D721Med (cell line): ENCODE measurements around the gene SAPCD1.

Experiments used
- DNase-seq: peaks from one replicate; pipeline ENCODE4 v3.0.0; 2011; ENCODE audit warnings: low spot score; ENCODE audit not compliant: insufficient read length
- FAIRE-seq: peaks from 2 replicates; lab custom pipeline; 2011; peaks lifted over from hg19 to GRCh38; lab: Jason Lieb, UNC
- TF ChIP-seq, protein P1 (sequence below): IDR thresholded peaks from 2 replicates; pipeline ENCODE4 v1.5.1; 2012; ENCODE audit warnings: mild to moderate bottlenecking, control low read depth; ENCODE audit not compliant: insufficient read depth; ENCODE audit errors: missing control alignments

SAPCD1 gene

DNA sequence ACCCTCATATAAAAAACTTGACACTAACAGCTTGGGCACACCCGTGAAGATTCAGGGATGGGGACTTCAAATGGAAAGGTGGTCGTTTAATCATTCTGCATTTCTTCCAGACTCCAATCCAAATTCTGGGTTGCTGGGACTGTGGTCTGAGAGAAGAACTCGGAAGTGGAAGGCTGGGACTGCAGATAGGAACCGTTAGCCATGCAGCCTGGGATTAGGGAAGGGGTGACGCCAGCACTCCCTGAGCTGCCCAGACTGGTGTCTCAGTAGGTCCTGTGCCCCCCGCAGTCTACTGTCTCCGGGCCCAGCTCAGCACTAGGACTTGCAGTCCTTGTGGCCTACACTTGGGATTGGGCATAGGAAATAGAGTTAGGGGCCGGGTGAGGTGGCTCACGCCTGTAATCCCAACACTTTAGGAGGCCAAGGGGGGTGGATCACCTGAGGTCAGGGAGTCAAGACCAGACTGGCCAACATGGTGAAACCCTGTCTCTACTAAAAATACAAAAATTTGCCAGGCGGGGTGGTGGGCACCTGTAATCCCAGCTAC is 25.6 kb upstream of the SAPCD1 start:
- DNase-seq (no peak), FAIRE-seq (no peak)
- TF ChIP-seq, protein P1, sequence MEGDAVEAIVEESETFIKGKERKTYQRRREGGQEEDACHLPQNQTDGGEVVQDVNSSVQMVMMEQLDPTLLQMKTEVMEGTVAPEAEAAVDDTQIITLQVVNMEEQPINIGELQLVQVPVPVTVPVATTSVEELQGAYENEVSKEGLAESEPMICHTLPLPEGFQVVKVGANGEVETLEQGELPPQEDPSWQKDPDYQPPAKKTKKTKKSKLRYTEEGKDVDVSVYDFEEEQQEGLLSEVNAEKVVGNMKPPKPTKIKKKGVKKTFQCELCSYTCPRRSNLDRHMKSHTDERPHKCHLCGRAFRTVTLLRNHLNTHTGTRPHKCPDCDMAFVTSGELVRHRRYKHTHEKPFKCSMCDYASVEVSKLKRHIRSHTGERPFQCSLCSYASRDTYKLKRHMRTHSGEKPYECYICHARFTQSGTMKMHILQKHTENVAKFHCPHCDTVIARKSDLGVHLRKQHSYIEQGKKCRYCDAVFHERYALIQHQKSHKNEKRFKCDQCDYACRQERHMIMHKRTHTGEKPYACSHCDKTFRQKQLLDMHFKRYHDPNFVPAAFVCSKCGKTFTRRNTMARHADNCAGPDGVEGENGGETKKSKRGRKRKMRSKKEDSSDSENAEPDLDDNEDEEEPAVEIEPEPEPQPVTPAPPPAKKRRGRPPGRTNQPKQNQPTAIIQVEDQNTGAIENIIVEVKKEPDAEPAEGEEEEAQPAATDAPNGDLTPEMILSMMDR = no peak

DNA sequence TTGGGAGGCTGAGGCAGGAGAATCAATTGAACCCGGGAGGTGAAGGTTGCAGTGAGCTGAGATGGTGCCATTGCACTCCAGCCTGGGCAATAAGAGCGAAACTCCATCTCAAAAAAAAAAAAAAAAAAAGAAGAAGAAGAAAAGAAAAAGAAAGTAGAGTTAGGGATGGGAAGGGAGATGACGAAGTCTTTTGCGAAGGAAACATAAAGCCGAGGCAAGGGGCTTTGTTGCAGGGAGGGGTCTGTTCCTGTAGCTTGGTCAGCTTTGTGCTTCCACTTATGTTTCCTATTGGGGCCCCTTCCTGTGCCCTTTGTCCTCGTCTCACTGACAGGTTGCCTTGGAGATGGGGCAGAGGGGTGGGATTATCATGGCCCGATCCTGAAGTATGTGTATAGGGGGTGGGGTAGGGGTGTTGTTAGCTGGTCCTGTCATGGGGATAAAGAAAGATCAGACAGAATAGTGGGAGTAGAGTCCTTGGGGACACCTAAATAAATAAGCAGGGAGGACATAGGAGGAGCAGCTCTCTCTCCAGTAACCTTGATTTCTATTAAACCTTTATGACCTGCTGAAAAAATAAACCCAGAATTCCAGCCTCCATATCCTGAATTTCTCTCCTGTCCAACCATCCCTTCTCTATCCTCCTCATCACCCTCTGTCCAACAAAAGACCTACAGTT is 25.0 kb upstream of the SAPCD1 start:
- no peak for DNase-seq
- TF ChIP-seq, protein P1 = no peak
- FAIRE-seq = no peak

DNA sequence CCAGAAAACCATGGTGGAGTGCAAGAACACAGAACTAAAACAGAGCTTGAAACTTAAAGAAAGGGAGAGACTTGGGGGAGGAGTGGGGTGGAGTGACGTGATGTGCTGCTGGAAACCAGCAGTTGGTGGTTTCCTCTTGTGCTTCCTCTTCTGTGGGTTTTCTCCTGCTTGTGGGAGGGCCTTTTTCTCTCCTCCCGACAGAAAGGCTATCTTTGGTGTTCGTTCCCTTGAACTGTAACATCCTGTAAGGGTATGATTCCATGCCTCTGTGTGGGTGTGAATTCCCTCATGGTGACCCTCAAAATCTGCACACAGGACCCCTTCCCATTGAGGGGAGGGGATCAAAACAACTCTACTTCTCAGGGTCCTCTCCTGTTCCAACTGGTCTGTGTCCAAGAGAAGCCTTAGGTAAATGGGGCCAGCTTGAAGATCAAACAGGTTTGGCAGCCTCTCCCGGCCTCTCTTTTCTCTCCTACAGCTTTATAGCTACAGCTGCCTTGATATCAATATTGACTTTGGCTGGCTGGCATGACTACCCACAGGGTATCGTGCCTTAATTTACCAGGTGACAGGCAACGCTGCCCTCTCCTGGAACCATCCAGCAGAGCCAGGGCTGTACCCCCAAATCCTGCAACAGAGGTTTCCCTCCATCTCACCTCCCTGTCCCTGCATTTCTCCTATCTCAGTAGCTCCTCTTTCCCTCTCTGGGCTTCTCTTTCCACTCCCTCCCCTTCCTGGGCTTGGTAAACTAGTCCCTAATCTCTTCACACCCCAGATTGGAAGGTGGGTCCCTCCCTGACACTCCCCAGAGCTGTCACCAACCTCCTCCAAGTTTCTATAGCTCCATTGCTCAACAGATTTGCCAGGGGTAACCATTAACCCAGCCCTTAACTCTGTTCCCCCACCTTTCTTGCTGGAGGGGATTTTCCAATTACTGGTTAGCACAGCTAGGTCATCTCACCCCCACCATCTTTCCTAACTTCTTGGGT is 24.2 kb upstream of the SAPCD1 start:
- DNase-seq (no peak), FAIRE-seq (no peak)
- TF ChIP-seq, protein P1 = peak; percentile 21

DNA sequence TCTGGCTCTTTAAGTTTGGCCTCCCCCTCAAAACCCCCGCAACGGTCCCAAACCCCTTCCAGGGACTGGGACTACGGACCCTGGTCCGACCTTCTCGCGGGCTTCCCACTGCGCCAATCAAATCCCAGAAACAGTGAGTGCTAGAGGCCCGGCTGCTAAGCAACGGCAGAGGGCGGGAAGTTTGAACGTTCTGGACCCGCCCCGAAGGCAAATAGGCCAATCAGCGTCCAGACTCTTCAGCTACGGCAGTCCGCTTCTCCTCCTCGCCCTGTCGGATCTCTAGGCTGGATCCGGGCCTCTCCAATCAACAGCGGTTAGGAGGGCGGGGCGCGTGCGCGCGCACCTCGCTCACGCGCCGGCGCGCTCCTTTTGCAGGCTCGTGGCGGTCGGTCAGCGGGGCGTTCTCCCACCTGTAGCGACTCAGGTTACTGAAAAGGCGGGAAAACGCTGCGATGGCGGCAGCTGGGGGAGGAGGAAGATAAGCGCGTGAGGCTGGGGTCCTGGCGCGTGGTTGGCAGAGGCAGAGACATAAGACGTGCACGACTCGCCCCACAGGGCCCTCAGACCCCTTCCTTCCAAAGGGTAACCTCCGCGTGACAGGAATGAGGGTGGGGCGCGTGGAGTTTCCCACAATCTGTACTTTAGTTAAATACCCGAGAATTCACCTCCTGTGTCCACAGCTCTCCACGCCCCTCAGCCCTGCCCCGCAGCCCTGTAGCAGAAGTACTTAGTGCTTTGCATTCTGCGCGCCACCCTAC is 22.6 kb upstream of the SAPCD1 start, which contains the start of gene MSH5:
Gene MSH5 (plus strand): TSS at position 367 of the 758 bp plus-strand sequence. CDS start 462 bp downstream, outside the sequence.
- no peak for FAIRE-seq
- TF ChIP-seq, protein P1 = no peak
- peak; percentile 96 for DNase-seq

DNA sequence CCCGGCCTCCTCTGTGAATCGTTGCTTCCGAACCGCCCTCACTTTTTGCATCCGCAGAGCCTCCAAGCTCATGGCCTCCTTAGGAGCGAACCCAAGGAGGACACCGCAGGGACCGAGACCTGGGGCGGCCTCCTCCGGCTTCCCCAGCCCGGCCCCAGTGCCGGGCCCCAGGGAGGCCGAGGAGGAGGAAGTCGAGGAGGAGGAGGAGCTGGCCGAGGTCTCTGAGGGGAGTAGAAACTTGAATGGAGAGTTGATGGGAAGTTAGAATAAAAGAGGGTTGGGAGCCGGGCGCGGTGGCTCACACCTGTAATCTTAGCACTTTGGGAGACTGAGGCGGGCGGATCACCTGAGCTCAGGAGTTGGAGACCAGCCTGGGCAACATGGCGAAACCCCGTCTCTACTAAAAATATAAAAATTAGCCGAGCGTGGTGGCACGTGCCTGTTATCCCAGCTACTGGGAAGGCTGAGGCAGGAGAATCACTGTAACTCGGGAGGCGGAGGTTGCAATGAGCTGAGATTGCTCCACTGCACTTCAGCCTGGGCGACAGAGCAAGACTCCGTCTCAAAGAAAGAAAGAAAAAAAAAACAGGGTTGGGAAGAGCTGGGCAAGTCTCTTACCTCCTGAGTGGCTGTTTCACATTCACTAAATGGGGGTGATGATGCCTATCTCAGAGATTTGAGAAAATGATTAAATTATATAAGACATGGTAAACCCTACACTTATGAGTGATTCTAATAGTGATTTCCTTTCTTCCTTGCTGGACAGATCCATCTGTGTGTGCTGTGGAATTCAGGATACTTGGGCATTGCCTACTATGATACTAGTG is 21.8 kb upstream of the SAPCD1 start:
- no peak for FAIRE-seq
- no peak for DNase-seq
- TF ChIP-seq, protein P1 = no peak

DNA sequence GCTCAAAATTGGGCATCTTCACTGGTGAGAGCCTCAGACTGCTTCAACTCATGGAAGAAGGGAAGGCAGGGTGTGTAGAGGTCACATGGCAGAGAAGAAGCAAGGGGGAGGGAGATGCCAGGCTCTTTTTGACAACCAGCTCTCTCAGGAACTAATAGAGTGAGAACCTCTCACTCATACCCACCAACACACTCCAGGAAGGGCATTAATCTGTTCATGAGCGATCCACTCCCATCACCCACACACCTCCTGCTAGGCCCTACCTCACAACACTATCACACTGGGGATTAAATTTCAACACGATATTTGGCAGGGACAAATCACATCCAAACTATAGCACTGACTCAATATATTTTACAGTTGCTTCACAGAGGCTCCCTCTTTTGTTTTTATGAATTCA is 20.6 kb upstream of the SAPCD1 start:
- DNase-seq = no peak
- no peak for FAIRE-seq
- TF ChIP-seq, protein P1 = no peak
